Endometrium (tissue), 2 donors: ENCODE data around the gene BBIP1.

ENCODE experiments used
- FAIRE-seq: peaks from 2 replicates; lab custom pipeline; 2012; peaks lifted over from hg19 to GRCh38; lab: Jason Lieb, UNC
- donor health status: control.
- donor health status: control.

Gene BBIP1

GRCh38 chr10:110861930-110862649 lies 56.9 kb downstream of the BBIP1 start:
- no peak for FAIRE-seq

GRCh38 chr10:110861476-110861875 lies 57.5 kb downstream of the BBIP1 start:
- no peak for FAIRE-seq

- no peak for FAIRE-seq
Measured at GRCh38 chr10:110860576-110861241, 58.3 kb downstream of the BBIP1 start.

GRCh38 chr10:110859973-110860376 lies 59.0 kb downstream of the BBIP1 start:
- no peak for FAIRE-seq

GRCh38 chr10:110859206-110859972 lies 59.6 kb downstream of the BBIP1 start:
- FAIRE-seq: no peak

GRCh38 chr10:110858297-110858934 lies 60.6 kb downstream of the BBIP1 start:
- no peak for FAIRE-seq

GRCh38 chr10:110857265-110858171 lies 61.5 kb downstream of the BBIP1 start:
- no peak for FAIRE-seq

GRCh38 chr10:110853921-110854605 lies 64.9 kb downstream of the BBIP1 start:
- no peak for FAIRE-seq

GRCh38 chr10:110852947-110853346 lies 66.0 kb downstream of the BBIP1 start:
- no peak for FAIRE-seq

GRCh38 chr10:110852255-110852896 lies 66.6 kb downstream of the BBIP1 start:
- no peak for FAIRE-seq

- no peak for FAIRE-seq
Measured at GRCh38 chr10:110851020-110851612, 67.9 kb downstream of the BBIP1 start.

GRCh38 chr10:110850099-110850498 lies 68.9 kb downstream of the BBIP1 start:
- no peak for FAIRE-seq
